Thyroid gland (tissue), 4 donors: Measurements from ENCODE around the gene ARL13A.

Experiments used
- CTCF ChIP-seq, 6 experiments: fragments of 200-600 bp in 3 of 6; fragments of 450-650 bp in 3 of 6; sonication (generic) in 3 of 6; IDR thresholded peaks; one replicate each; pipeline ENCODE4 v1.5.1; 2016 to 2019; ENCODE audit warnings: antibody characterized with exemption in 6 of 6, mild to moderate bottlenecking in 2 of 6, inconsistent platforms in 1 of 6, moderate library complexity in 1 of 6
- POLR2A ChIP-seq, 2 donors: fragments of 450-650 bp; IDR thresholded peaks; one replicate each; pipeline ENCODE4 v1.6.1; 2017; ENCODE audit warnings: antibody characterized with exemption in 2 of 2, mild to moderate bottlenecking in 2 of 2, moderate library complexity in 1 of 2

- TF ChIP-seq POLR2A (IDR thresholded peaks at IDR 0.05), result no peak
- TF ChIP-seq CTCF (IDR thresholded peaks at IDR 0.05), result no peak
Observed at GRCh38 chrX:101029665-101030064, 60.2 kb downstream of the ARL13A start.
